ENCODE measurements around the gene IRF8. TPM values are rescaled to one million over a fixed set of nuclear protein-coding genes. Genes with fewer than 3 reads are reported as not detected.

The IRF8 gene
- polyA plus RNA-seq, 1 experiment: not detected

DNA sequence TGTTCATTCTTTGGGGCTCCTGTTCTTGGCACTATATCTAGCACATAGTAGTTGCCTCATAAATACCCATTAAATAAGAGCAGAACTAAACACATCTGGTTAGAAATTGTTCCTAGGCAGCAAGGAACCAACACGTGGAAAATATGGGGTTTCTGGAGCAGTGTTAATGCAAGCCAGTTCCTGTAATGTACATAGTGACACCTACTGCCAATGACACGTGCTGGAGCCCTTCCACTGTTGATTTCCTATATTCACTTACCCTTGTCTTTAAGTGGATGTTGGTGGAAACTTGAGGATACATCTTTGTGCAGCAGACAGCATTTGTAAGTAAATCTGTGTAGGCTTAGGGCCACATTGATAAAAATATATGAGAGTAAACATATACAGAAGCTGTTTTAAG lies 1.6 kb upstream of the IRF8 start:
- no peaks in the 10 kb centered on the region for H3K36me3 ChIP-seq (ENCODE audit: control insufficient read depth, insufficient read depth, low read length)
- DNase-seq (ENCODE audit: low read depth): no peak
- ChIA-PET CTCF (no interaction called here), POLR2A (no interaction called here)
- no peak for TF ChIP-seq CTCF (IDR thresholded peaks at IDR 0.05; ENCODE audit: insufficient read depth, low read depth, low read length)
- peaks cover 46% of the 10 kb centered on the region for H3K27me3 ChIP-seq (ENCODE audit: control insufficient read depth, insufficient read depth, low read length)
- no peak overlapping the region for H3K4me3 ChIP-seq (ENCODE audit: low read depth, low read length)

- Histone ChIP-seq H3K36me3 (ENCODE audit: control insufficient read depth, insufficient read depth, low read length) (no peaks in the 10 kb centered on the region), H3K27me3 (ENCODE audit: control insufficient read depth, insufficient read depth, low read length) (peaks cover 45% of the 10 kb centered on the region), H3K4me3 (ENCODE audit: low read depth, low read length) (no peak overlapping the region)
- CTCF ChIA-PET: interaction anchor here (0.8 to 0.9 kb wide), 2 partner anchors 14 to 16 kb away, joined by 3 read pairs; no protein-coding TSS in a partner anchor
- POLR2A ChIA-PET: no interaction called here
- no peak for DNase-seq (ENCODE audit: low read depth)
- TF ChIP-seq CTCF (IDR thresholded peaks at IDR 0.05; ENCODE audit: insufficient read depth, low read depth, low read length): no peak
Observed at GRCh38 chr16:85899444-85899843, 482 bp downstream of the IRF8 start.

DNA sequence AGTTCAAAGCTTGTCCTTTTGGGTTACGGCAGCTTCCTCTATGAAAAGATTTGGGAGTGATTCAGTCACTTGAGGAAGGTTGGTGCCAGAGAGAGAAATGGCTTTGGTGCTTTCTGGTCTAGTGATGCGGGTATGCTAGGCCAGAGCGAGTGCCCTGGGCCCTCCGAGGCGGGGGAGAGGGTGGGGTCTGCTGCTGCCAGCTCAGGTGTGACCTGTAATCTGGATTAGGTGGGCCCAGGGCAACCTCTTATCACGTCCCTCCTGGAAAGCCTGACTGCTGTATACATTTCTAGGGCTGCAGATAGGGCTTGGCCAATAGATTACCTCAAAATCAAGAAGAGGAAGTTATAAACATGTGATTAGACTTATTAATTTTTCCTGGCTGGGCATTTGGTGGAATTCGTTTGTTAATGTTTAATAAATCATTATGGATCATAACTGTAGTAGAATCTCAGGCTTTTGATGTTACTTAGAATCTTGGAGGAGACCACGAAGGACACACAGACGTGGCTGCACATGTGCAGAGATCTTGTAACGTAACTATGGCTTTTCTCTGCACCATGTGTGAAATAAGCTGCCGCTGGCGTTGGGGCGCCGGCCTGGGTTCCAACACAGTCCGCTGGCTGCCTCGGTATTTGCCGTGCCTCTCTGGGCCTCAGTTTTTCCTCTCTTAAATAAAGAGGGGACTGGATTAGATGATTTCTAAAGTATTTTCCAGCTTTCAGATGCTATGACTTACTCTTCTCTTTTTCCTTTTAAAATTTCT lies 1.2 kb downstream of the IRF8 start:
- DNase-seq (ENCODE audit: low read depth): no peak
- ChIA-PET POLR2A (no interaction called here), CTCF (interaction anchor here (0.8 to 0.9 kb wide), 2 partner anchors 14 to 15 kb away, joined by 3 read pairs; no protein-coding TSS in a partner anchor)
- no peaks in the 10 kb centered on the region for H3K36me3 ChIP-seq (ENCODE audit: control insufficient read depth, insufficient read depth, low read length)
- no peak overlapping the region for H3K4me3 ChIP-seq (ENCODE audit: low read depth, low read length)
- TF ChIP-seq CTCF (IDR thresholded peaks at IDR 0.05; ENCODE audit: insufficient read depth, low read depth, low read length): no peak
- H3K27me3 ChIP-seq (ENCODE audit: control insufficient read depth, insufficient read depth, low read length): peaks cover 40% of the 10 kb centered on the region

GRCh38 chr16:85901110-85901509 lies 2.1 kb downstream of the IRF8 start:
- Histone ChIP-seq H3K4me3 (ENCODE audit: low read depth, low read length) (no peak overlapping the region), H3K36me3 (ENCODE audit: control insufficient read depth, insufficient read depth, low read length) (no peaks in the 10 kb centered on the region), H3K27me3 (ENCODE audit: control insufficient read depth, insufficient read depth, low read length) (peaks cover 32% of the 10 kb centered on the region)
- no peak for DNase-seq (ENCODE audit: low read depth)
- CTCF ChIA-PET: no interaction called here
- TF ChIP-seq CTCF (IDR thresholded peaks at IDR 0.05; ENCODE audit: insufficient read depth, low read depth, low read length): no peak
- POLR2A ChIA-PET: no interaction called here

- POLR2A ChIA-PET: no interaction called here
- peaks cover 30% of the 10 kb centered on the region for H3K27me3 ChIP-seq (ENCODE audit: control insufficient read depth, insufficient read depth, low read length)
- CTCF ChIA-PET: interaction anchor here (1.2 kb wide), 1 partner anchor 80 kb away, joined by 3 read pairs; no protein-coding TSS in a partner anchor
- no peaks in the 10 kb centered on the region for H3K36me3 ChIP-seq (ENCODE audit: control insufficient read depth, insufficient read depth, low read length)
- H3K4me3 ChIP-seq (ENCODE audit: low read depth, low read length): no peak overlapping the region
- no peak for TF ChIP-seq CTCF (IDR thresholded peaks at IDR 0.05; ENCODE audit: insufficient read depth, low read depth, low read length)
- no peak for DNase-seq (ENCODE audit: low read depth)
Observed at GRCh38 chr16:85901773-85902365, 2.9 kb downstream of the IRF8 start.
